Measurements from ENCODE around the gene TBC1D14.

TBC1D14 gene

DNA sequence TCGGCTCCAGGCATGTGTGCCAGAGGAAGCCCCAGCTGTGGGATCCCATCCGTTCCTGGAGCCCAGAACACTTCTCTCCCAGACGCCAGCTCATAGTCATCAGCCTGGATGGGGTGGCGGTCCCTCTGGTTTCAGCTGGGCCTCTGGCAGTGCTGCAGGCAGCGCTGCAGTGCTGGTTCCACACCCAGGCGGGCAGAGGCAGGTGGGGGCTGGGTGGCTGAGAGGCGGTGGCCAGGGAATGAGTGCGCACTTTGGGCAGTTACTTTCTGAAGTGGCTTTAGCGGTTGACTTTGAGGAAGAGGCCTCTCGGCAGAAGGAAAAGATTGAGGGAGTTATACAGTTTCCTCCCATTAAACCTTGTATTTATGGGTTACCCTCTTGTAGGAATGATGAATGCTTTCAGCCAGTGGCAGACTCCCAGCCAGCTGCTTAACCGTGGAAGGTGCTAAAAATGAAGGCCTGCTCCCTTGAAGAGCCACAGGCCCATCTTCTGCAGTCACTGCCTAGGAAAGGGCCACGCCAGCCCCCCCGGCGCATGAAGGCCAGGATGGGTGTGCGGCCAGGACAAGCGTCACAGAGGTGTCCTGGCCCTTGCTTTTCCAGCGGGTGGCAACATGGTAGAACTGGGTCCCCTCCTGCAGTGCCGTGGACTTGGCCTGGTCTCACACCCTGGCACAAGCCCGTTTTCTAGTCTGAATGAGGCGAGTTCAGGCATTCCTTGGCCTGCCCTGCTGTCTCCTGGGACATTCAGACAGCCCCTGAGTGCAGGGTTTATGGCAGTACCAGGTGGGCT lies 143.5 kb downstream of the TBC1D14 start:
- TF ChIP-seq, protein P1, sequence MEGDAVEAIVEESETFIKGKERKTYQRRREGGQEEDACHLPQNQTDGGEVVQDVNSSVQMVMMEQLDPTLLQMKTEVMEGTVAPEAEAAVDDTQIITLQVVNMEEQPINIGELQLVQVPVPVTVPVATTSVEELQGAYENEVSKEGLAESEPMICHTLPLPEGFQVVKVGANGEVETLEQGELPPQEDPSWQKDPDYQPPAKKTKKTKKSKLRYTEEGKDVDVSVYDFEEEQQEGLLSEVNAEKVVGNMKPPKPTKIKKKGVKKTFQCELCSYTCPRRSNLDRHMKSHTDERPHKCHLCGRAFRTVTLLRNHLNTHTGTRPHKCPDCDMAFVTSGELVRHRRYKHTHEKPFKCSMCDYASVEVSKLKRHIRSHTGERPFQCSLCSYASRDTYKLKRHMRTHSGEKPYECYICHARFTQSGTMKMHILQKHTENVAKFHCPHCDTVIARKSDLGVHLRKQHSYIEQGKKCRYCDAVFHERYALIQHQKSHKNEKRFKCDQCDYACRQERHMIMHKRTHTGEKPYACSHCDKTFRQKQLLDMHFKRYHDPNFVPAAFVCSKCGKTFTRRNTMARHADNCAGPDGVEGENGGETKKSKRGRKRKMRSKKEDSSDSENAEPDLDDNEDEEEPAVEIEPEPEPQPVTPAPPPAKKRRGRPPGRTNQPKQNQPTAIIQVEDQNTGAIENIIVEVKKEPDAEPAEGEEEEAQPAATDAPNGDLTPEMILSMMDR (IDR thresholded peaks at IDR 0.05; ENCODE audit: unreplicated experiment in 3 of 3), result no peak
- Mint-ChIP-seq H3K9me3 (no peaks in the 10 kb centered on the region), H3K4me3 (no peak overlapping the region), H3K27ac (no peak overlapping the region), H3K36me3 (ENCODE audit: low read depth) (peaks cover 27% of the 10 kb centered on the region), H3K4me1 (peaks cover 5% of the 10 kb centered on the region), H3K27me3 (ENCODE audit: low read depth) (no peaks in the 10 kb centered on the region)

DNA sequence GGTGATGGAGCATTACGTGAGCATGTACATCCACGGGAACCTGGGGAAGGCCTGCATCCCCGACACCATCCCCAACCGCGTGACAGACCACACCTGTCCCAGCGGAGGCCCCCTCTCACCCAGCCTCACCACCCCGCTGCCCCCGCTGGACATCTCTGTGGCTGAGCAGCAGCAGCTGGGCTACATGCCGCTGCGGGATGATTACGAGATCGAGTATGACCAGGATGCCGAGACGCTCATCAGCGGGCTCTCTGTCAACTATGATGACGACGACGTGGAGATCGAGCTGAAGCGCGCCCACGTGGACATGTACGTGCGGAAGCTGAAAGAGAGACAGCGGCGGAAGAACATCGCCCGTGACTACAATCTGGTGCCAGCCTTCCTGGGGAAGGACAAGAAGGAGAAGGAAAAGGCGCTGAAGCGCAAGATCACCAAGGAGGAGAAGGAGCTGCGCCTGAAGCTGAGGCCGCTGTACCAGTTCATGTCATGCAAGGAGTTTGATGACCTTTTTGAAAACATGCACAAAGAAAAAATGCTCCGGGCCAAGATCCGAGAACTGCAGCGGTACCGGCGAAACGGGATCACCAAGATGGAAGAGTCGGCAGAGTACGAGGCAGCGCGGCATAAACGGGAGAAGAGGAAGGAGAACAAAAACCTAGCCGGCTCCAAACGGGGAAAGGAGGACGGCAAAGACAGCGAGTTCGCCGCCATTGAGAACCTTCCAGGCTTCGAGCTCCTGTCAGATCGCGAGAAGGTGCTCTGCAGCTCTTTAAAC lies 144.7 kb downstream of the TBC1D14 start:
- Mint-ChIP-seq H3K27me3 (ENCODE audit: low read depth) (no peaks in the 10 kb centered on the region), H3K36me3 (ENCODE audit: low read depth) (peaks cover 34% of the 10 kb centered on the region), H3K9me3 (no peaks in the 10 kb centered on the region), H3K4me3 (no peak overlapping the region), H3K4me1 (no peaks in the 10 kb centered on the region), H3K27ac (no peak overlapping the region)
- TF ChIP-seq, protein P1 (IDR thresholded peaks at IDR 0.05; ENCODE audit: unreplicated experiment in 3 of 3), result no peak

DNA sequence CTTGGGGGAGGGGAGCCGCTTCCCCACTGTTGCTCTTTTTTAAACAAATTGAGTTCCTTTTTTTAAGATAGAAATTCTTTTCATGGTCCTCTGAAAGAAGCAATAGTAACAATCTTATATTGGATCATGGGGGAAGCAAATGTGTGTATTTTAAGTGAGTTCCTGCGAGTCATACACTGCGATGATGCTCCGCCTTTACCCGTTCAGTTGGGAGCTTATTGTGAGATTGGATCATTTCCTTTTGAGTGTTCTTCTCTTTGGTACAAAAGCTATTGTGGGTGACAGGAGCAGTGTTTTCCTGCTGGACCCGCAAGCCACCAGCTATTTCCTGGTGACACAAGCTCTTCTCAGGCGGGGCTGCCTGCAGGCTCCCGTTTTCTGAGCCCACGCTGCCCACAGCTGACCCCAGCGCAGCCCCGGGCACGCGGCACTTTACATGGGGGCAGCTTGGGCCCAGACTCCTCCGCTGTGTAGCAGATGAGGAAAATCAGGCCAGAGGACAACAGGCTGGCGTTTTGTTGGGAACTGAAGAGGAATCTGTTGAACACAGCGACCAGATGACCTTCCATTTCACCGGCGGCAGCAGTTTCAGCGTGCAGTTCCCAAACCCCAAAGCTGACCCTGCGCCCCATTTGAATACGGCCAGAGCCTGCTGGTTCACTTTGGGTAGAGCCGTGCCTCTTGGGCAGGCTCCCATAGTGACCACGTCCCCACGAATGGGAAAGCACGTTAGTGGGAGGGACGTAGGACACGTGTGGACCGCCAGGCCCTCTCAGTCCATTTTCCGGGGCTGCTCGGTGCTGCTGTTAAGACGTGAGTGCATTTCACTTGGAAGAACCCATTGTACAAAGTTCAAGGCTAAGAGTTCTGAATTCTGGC lies 145.7 kb downstream of the TBC1D14 start:
- Mint-ChIP-seq H3K9me3 (no peaks in the 10 kb centered on the region), H3K27me3 (ENCODE audit: low read depth) (no peaks in the 10 kb centered on the region), H3K4me1 (no peaks in the 10 kb centered on the region), H3K4me3 (no peak overlapping the region), H3K36me3 (ENCODE audit: low read depth) (peaks cover 34% of the 10 kb centered on the region), H3K27ac (no peak overlapping the region)
- TF ChIP-seq, protein P1 (IDR thresholded peaks at IDR 0.05; ENCODE audit: unreplicated experiment in 3 of 3), result no peak

DNA sequence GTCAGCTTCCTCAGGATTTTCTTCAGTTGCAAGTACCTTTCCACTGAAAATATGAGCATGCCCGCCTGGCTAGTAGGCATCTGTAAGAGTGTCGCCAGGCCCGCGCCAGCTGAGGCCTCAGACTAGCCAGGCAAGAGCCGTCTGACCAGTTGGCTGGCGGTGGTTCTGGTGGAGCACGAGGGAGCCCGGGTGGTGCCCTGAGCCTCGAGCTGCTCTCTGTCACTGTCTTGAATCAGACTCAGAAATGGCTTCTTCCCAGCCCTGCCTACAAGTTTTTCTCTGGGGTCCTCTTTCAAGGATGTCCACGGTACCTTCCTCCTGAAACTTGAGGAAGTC lies 146.3 kb downstream of the TBC1D14 start:
- TF ChIP-seq, protein P1 (IDR thresholded peaks at IDR 0.05; ENCODE audit: unreplicated experiment in 3 of 3), result no peak
- Mint-ChIP-seq H3K4me1 (no peaks in the 10 kb centered on the region), H3K9me3 (no peaks in the 10 kb centered on the region)

DNA sequence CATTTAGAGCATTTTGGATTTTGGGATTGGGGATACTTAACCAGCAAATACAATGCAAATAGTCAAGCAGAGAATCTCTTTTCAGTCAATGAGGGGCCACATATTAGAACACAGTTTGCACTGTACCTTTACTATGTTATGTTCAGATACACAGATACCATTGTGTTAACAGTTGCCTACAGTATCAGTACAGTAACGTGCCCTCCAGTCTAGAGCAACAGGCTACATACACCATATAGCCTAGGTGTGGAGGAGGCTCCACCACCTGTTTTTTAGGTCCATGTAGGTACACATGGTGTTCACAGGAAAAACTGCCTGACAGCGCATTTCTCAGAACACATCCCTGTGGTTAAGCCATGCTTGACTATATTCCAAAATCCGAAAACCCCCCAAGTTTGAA lies 149.2 kb downstream of the TBC1D14 start:
- H3K27me3 Mint-ChIP-seq (ENCODE audit: low read depth), result no peaks in the 10 kb centered on the region
- peaks cover 5% of the 10 kb centered on the region for H3K4me1 Mint-ChIP-seq
- H3K36me3 Mint-ChIP-seq (ENCODE audit: low read depth), result peaks cover 63% of the 10 kb centered on the region
- H3K4me3 Mint-ChIP-seq, result no peak overlapping the region
- no peaks in the 10 kb centered on the region for H3K9me3 Mint-ChIP-seq
- H3K27ac Mint-ChIP-seq, result no peak overlapping the region
- TF ChIP-seq, protein P1 (IDR thresholded peaks at IDR 0.05; ENCODE audit: unreplicated experiment in 3 of 3), result no peak

More for the DNA sequence above, 146.3 kb downstream of the TBC1D14 start:
- Mint-ChIP-seq H3K27me3 (ENCODE audit: low read depth) (no peaks in the 10 kb centered on the region), H3K4me3 (no peak overlapping the region), H3K36me3 (ENCODE audit: low read depth) (peaks cover 37% of the 10 kb centered on the region), H3K27ac (no peak overlapping the region)
